GM23338 (cell line): ENCODE results near the gene NF1. TPM values are rescaled to one million over a fixed set of nuclear protein-coding genes. Genes with fewer than 3 reads are reported as not detected.

Experiments
- ATAC-seq: fragments of 200-7000 bp; cut with Tn5 transposase; 3 replicates; pipeline ENCODE4 v1.9.1; 2020
- DNase-seq: peaks from one replicate; pipeline ENCODE4 v3.0.0-alpha.2; 2015; ENCODE audit warnings: low spot score
- H2AFZ ChIP-seq: fragments of 200-600 bp; sonication (generic); 2 replicates; pipeline ENCODE4 v1.8.0; 2016; ENCODE audit warnings: antibody characterized with exemption, mild to moderate bottlenecking, moderate library complexity
- H3F3A ChIP-seq: fragments of 200-600 bp; sonication (generic); replicated peaks from 2 replicates; pipeline ENCODE4 v1.8.0; 2017; ENCODE audit warnings: antibody characterized with exemption, mixed run types, low read depth
- H3K27ac ChIP-seq: fragments of 200-600 bp; sonication (generic); 2 replicates; pipeline ENCODE4 v1.6.1; 2016; ENCODE audit warnings: low read depth
- H3K27me3 ChIP-seq: fragments of 200-600 bp; sonication (generic); 2 replicates; pipeline ENCODE4 v1.8.0; 2016; ENCODE audit warnings: mild to moderate bottlenecking, mixed run types, moderate library complexity; ENCODE audit not compliant: insufficient read depth
- H3K36me3 ChIP-seq: fragments of 200-600 bp; sonication (generic); 2 replicates; pipeline ENCODE4 v1.8.0; 2016; ENCODE audit warnings: mild to moderate bottlenecking; ENCODE audit not compliant: insufficient read depth
- H3K4me1 ChIP-seq: fragments of 200-600 bp; sonication (generic); 2 replicates; pipeline ENCODE4 v1.8.0; 2016; ENCODE audit warnings: mild to moderate bottlenecking, moderate library complexity; ENCODE audit not compliant: insufficient read depth
- H3K4me2 ChIP-seq: fragments of 200-600 bp; sonication (generic); 2 replicates; pipeline ENCODE4 v1.7.1; 2017; ENCODE audit warnings: mixed run types
- H3K4me3 ChIP-seq: fragments of 200-600 bp; sonication (generic); 2 replicates; pipeline ENCODE4 v1.6.1; 2016; ENCODE audit warnings: mixed run types
- H3K79me2 ChIP-seq: fragments of 200-600 bp; sonication (generic); replicated peaks from 2 replicates; pipeline ENCODE4 v1.8.0; 2017; ENCODE audit warnings: mild to moderate bottlenecking; ENCODE audit not compliant: insufficient read depth
- H3K9me2 ChIP-seq: fragments of 200-600 bp; sonication (generic); 2 replicates; pipeline ENCODE4 v1.8.0; 2017; ENCODE audit not compliant: insufficient read depth
- H4K20me1 ChIP-seq: fragments of 200-600 bp; sonication (generic); replicated peaks from 2 replicates; pipeline ENCODE4 v1.8.0; 2017; ENCODE audit warnings: mild to moderate bottlenecking; ENCODE audit not compliant: insufficient read depth
- H3K27ac Mint-ChIP-seq: 2 replicates; pipeline ENCODE4 v1.8.0; 2020; ENCODE audit warnings: inconsistent platforms, mild to moderate bottlenecking, moderate library complexity, mixed read lengths
- H3K27me3 Mint-ChIP-seq: 3 replicates; pipeline ENCODE4 v1.8.0; 2022; ENCODE audit warnings: low read depth, mild to moderate bottlenecking, moderate library complexity, mixed read lengths, inconsistent platforms; ENCODE audit not compliant: insufficient read depth, poor library complexity
- H3K36me3 Mint-ChIP-seq: 3 replicates; pipeline ENCODE4 v1.8.0; 2021; ENCODE audit warnings: low read depth, mild to moderate bottlenecking, inconsistent platforms, moderate library complexity, mixed read lengths
- H3K4me1 Mint-ChIP-seq: 3 replicates; pipeline ENCODE4 v1.8.0; 2020; ENCODE audit warnings: mild to moderate bottlenecking, inconsistent platforms, mixed read lengths
- H3K4me3 Mint-ChIP-seq: 3 replicates; pipeline ENCODE4 v1.8.0; 2021; ENCODE audit warnings: moderate library complexity, mild to moderate bottlenecking, inconsistent platforms, mixed read lengths
- H3K9me3 Mint-ChIP-seq: 3 replicates; pipeline ENCODE4 v1.8.0; 2020; ENCODE audit warnings: moderate library complexity, mild to moderate bottlenecking, inconsistent platforms, mixed read lengths
- CREB1 ChIP-seq: fragments of 250-450 bp; sonication (Bioruptor Pico); IDR thresholded peaks from 2 replicates; pipeline ENCODE4 v1.5.0; 2020; ENCODE audit warnings: low read depth, mild to moderate bottlenecking, moderate library complexity
- ETS1 ChIP-seq: IDR thresholded peaks from 2 replicates; pipeline ENCODE4 v1.6.1; 2016; ENCODE audit warnings: antibody characterized with exemption
- EZH2 ChIP-seq: fragments of 200-600 bp; sonication (generic); IDR thresholded peaks from one replicate; pipeline ENCODE4 v1.8.0; 2017; ENCODE audit warnings: antibody characterized with exemption, mild to moderate bottlenecking, low read depth; ENCODE audit not compliant: unreplicated experiment
- EZH2phosphoT487 ChIP-seq: fragments of 200-600 bp; sonication (generic); IDR thresholded peaks from one replicate; pipeline ENCODE4 v1.8.1; 2018; ENCODE audit warnings: antibody characterized with exemption; ENCODE audit not compliant: unreplicated experiment
- JUNB ChIP-seq: IDR thresholded peaks from one replicate; pipeline ENCODE4 v1.6.1; 2016; ENCODE audit warnings: antibody characterized with exemption; ENCODE audit not compliant: unreplicated experiment
- NANOG ChIP-seq: IDR thresholded peaks from 2 replicates; pipeline ENCODE4 v1.6.1; 2016; ENCODE audit warnings: antibody characterized with exemption, borderline replicate concordance
- POLR2AphosphoS5 ChIP-seq: IDR thresholded peaks from 2 replicates; pipeline ENCODE4 v1.6.1; 2016; ENCODE audit warnings: antibody characterized with exemption, low read depth
- REST ChIP-seq: IDR thresholded peaks from one replicate; pipeline ENCODE4 v1.6.1; 2018; ENCODE audit warnings: antibody characterized with exemption; ENCODE audit not compliant: unreplicated experiment
- STAT1 ChIP-seq: IDR thresholded peaks from one replicate; pipeline ENCODE4 v1.6.1; 2016; ENCODE audit warnings: antibody characterized with exemption; ENCODE audit not compliant: unreplicated experiment
- ZNF114 ChIP-seq: fragments of 250-450 bp; sonication (Bioruptor Pico); IDR thresholded peaks from 2 replicates; pipeline ENCODE4 v1.5.0; 2020; ENCODE audit warnings: mild to moderate bottlenecking, moderate library complexity
- ZNF331 ChIP-seq: fragments of 250-450 bp; sonication (Bioruptor Pico); IDR thresholded peaks from 2 replicates; pipeline ENCODE4 v1.5.0; 2020; ENCODE audit warnings: low read depth, mild to moderate bottlenecking, moderate library complexity
- ZNF462 ChIP-seq: fragments of 250-450 bp; sonication (Bioruptor Pico); IDR thresholded peaks from 2 replicates; pipeline ENCODE4 v1.5.0; 2020; ENCODE audit warnings: mild to moderate bottlenecking, moderate library complexity
- polyA plus RNA-seq: library from polyadenylated mRNA; unstranded; fragments of >200 nt; fragmentation: Nextera tagmentation; extraction: Ambion mirVana; gene quantifications from 2 replicates; pipeline ENCODE4 v1.2.1, GENCODE V29; 2016
- total RNA-seq: library from RNA; depleted of rRNA; stranded (reverse); fragments of >200 nt; shearing (Covaris generic); gene quantifications from 2 replicates; pipeline ENCODE4 v1.2.3, GENCODE V29; 2014

NF1 gene
- total and polyA plus RNA-seq, 2 experiments from 2014 or later: 16.3 to 49.7 TPM

- H3K27me3 ChIP-seq: no peaks in the 10 kb centered on the region
- Mint-ChIP-seq H3K9me3 (no peaks in the 10 kb centered on the region), H3K36me3 (peaks cover 5% of the 10 kb centered on the region; the same call in 1 of the 3 replicates), H3K27me3 (peaks cover 2% of the 10 kb centered on the region), H3K4me3 (no peak overlapping the region), H3K27ac (no peak overlapping the region), H3K4me1 (peaks cover 12% of the 10 kb centered on the region)
- no peaks in the 10 kb centered on the region for H3K79me2 ChIP-seq
- TF ChIP-seq NANOG: no peak
- TF ChIP-seq EZH2phosphoT487: no peak
- no peak for TF ChIP-seq EZH2
- TF ChIP-seq STAT1: no peak
- TF ChIP-seq ZNF331 (CRISPR knock-in tag): no peak
- TF ChIP-seq JUNB: no peak
- no peaks in the 10 kb centered on the region for H3K36me3 ChIP-seq
- no peaks in the 10 kb centered on the region for H4K20me1 ChIP-seq
- H3K4me3 ChIP-seq: no peak overlapping the region
- H2AFZ ChIP-seq: no peak overlapping the region
- ATAC-seq (no peak), DNase-seq (no peak)
- H3K9me2 ChIP-seq: no peaks in the 10 kb centered on the region
- H3K4me1 ChIP-seq: peaks cover 10% of the 10 kb centered on the region; the same call in 1 of the 2 replicates
- no peak overlapping the region for H3K4me2 ChIP-seq
- H3K27ac ChIP-seq: no peak overlapping the region
- no peaks in the 10 kb centered on the region for H3F3A ChIP-seq
Observed at GRCh38 chr17:31291820-31292219, 197.0 kb downstream of the NF1 start.

- H3K27me3 Mint-ChIP-seq: peaks cover 2% of the 10 kb centered on the region
- H3K4me3 Mint-ChIP-seq: no peak overlapping the region
- H3K4me2 ChIP-seq: no peak overlapping the region
- ATAC-seq (no peak), DNase-seq (no peak)
- H3K27ac Mint-ChIP-seq: no peak overlapping the region
- H3K27me3 ChIP-seq: no peaks in the 10 kb centered on the region
- no peaks in the 10 kb centered on the region for H4K20me1 ChIP-seq
- H3K9me3 Mint-ChIP-seq: no peaks in the 10 kb centered on the region
- no peak overlapping the region for H2AFZ ChIP-seq
- no peaks in the 10 kb centered on the region for H3K9me2 ChIP-seq
- peaks cover 15% of the 10 kb centered on the region for H3K4me1 Mint-ChIP-seq
- no peaks in the 10 kb centered on the region for H3K79me2 ChIP-seq
- H3K36me3 ChIP-seq: no peaks in the 10 kb centered on the region
- peaks cover 10% of the 10 kb centered on the region; the same call in 1 of the 2 replicates for H3K4me1 ChIP-seq
- H3K4me3 ChIP-seq: no peak overlapping the region
- no peak overlapping the region for H3K27ac ChIP-seq
- H3K36me3 Mint-ChIP-seq: no peaks in the 10 kb centered on the region
- H3F3A ChIP-seq: no peaks in the 10 kb centered on the region
- TF ChIP-seq NANOG (no peak), EZH2phosphoT487 (no peak), EZH2 (no peak), ZNF462 (CRISPR knock-in tag) (no peak), REST (no peak), ZNF331 (CRISPR knock-in tag) (no peak), POLR2AphosphoS5 (no peak), STAT1 (no peak), ETS1 (no peak), ZNF114 (no peak), JUNB (no peak), CREB1 (CRISPR knock-in tag) (no peak)
Observed at GRCh38 chr17:31293581-31293980, 198.8 kb downstream of the NF1 start.
